Skin epidermis (tissue), 12 donors: Measurements from ENCODE around the gene CEP85.
A peak's percentile ranks its signal among the peaks of the same experiment; 100 is the strongest.
"Not testable (repeated sequence)": the region's sequence is repeated elsewhere in the genome, so short reads cannot be mapped to it uniquely, and the experiment has no call there.

Experiments
- H3K27ac ChIP-seq, 21 experiments: fragments of 200-600 bp; sonication (generic) in 11 of 21; one replicate each; pipeline ENCODE4 v1.5.0; 2020; ENCODE audit warnings: mild to moderate bottlenecking in 3 of 21, inconsistent platforms in 2 of 21, moderate library complexity in 2 of 21
- H3K4me3 ChIP-seq, 7 experiments: fragments of 200-600 bp; sonication (generic) in 2 of 7; one replicate each; pipeline ENCODE4 v1.5.0; 2020; ENCODE audit warnings: inconsistent platforms in 2 of 7, mild to moderate bottlenecking in 2 of 7, moderate library complexity in 1 of 7

Gene CEP85

GRCh38 chr1:26220199-26220912 lies 13.6 kb upstream of the CEP85 start:
- Histone ChIP-seq H3K4me3 (no peak overlapping the region), H3K27ac (no peak overlapping the region)

DNA sequence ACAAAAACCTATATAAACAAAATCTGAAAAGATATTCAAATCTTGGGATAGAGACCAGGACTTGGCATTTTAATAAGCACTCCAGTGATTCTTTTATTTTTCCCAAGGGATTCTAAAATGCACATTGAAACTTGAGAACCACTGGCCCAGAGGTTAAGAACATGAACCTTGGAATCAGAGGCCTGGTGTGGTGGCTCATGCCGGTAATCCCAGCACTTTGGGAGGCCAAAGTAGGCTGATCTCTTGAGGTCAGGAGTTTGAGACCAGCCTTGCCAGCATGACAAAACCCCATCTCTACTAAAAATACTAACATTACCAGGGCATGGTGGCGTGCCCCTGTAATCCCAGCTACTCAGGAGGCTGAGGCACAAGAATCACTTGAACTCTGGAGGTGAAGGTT lies 12.9 kb upstream of the CEP85 start:
- Histone ChIP-seq H3K27ac (no peak overlapping the region), H3K4me3 (no peak overlapping the region)

- H3K27ac ChIP-seq = no peak overlapping the region
- H3K4me3 ChIP-seq = no peak overlapping the region
Observed at GRCh38 chr1:26224606-26225005, 9.4 kb upstream of the CEP85 start.

GRCh38 chr1:26225033-26225831 lies 8.8 kb upstream of the CEP85 start:
- Histone ChIP-seq H3K4me3 (peak overlapping the region; percentile 9 to 31 (median 23)), H3K27ac (no peak overlapping the region)

DNA sequence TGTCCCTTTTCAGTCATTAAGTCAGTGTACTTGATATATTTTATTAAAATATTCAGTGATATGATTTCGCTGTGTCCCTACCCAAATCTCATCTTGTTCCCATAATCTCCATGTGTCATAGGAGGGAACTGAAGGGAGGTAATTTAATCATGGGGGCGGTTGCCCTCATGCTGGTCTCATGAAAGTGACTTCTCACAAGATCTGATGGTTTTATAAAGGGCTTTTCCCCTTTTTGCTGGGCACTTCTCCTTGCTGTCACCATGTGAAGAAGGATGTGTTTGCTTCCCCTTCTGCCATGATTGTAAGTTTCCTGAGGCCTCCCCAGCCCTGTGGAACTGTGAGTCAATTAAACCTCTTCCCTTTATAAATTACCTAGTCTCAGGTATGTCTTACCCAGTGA lies 3.3 kb upstream of the CEP85 start:
- not testable (repeated sequence) for H3K4me3 ChIP-seq, H3K27ac ChIP-seq

GRCh38 chr1:26234644-26235370 lies 807 bp downstream of the CEP85 start:
- Histone ChIP-seq H3K27ac (peak overlapping the region; percentile 16 to 92 (median 84)), H3K4me3 (peak overlapping the region; percentile 46 to 83 (median 71))

- Histone ChIP-seq H3K27ac (no peak overlapping the region), H3K4me3 (no peak overlapping the region)
Observed at GRCh38 chr1:26237230-26237966, 3.4 kb downstream of the CEP85 start.

GRCh38 chr1:26239936-26240335 lies 5.9 kb downstream of the CEP85 start:
- H3K4me3 ChIP-seq = no peak overlapping the region

DNA sequence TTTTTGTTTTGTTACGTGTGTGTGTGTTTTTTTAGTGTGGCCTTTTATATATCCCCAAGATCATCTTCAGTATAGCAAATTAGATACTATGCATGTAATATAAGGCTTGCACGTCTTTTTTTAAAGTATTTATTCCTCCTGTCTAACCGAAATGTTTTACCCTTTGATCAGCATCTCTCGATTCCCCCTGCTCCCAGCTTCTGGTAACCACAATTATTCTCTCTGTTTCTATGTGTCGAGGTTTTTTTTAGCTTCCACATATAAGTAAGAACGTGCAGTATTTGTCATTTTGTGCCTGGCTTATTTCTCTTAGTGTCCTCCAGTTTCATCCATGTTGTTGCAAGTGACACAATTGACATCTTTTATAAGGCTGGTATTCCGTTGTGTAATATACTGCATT lies 18.7 kb downstream of the CEP85 start:
- no peak overlapping the region for H3K27ac ChIP-seq
- no peak overlapping the region for H3K4me3 ChIP-seq

More at GRCh38 chr1:26239936-26240335, 5.9 kb downstream of the CEP85 start:
- no peak overlapping the region for H3K27ac ChIP-seq

DNA sequence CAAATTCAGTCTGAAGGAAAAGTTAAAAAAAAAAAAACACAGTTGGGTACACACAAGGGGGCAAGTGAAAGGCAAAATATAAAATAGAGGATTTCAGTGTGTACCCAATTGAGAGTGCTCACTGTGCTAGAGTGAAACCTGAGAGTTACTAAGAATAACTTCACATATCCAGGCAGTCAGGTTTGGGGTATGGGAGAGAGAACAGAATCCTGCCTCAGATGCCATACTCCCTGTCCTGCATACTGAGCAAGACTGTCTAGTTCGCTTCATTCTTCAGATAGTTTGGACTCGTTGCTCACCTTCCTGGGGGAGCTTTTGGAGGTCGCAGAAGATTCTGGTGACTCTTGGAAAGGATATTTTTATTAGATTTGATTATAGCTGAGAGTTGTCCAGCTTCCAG lies 20.4 kb downstream of the CEP85 start:
- H3K4me3 ChIP-seq = no peak overlapping the region
- H3K27ac ChIP-seq = no peak overlapping the region

DNA sequence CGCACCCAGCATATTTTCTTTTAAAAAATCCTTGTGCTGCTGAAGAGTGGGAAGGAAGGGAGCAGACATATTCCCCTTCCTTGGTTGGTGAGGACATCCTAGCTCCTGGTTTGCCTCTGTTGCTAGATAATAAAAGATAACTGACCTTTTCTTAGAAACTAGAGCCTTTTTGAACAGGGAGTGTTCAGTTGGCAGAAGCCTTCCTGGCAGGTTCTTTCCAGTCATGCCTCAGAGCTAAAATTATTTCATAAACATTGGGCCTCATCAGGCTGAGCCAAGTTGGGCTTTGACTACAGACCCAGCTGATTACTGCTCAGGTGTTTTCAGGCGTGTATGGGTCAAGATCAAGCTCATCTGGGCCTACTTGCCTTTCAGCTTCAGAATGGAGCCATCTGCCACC lies 23.2 kb downstream of the CEP85 start:
- H3K27ac ChIP-seq = peak overlapping the region in 1 of 21 experiments; percentile 14
- no peak overlapping the region for H3K4me3 ChIP-seq

GRCh38 chr1:26259005-26259404 lies 25.0 kb downstream of the CEP85 start:
- Histone ChIP-seq H3K4me3 (no peak overlapping the region), H3K27ac (peak overlapping the region in 3 of 21 experiments; percentile 8 to 51 (median 15))

GRCh38 chr1:26259578-26259977 lies 25.6 kb downstream of the CEP85 start:
- H3K4me3 ChIP-seq = no peak overlapping the region
- H3K27ac ChIP-seq = peak overlapping the region in 3 of 21 experiments; percentile 8 to 51 (median 15)

DNA sequence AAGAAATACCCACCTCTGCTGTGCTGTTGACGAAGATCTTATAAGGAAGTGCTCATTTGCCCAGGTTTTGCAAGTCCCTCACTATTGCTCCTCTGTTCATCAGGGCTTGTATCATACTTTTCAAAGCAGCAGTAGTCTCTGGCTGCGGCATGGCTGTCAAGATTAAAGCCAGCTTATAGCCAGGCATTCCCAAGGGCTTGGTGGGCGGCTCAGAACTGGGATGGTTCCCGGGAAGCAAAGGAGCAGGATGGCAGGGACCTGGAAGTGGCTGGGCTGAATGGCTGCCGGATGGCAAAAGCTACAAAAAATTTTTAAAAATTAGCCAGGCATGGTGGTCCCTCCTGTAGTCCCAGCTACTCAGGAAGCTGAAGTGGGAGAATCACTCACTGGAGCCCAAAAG lies 29.2 kb downstream of the CEP85 start:
- no peak overlapping the region for H3K27ac ChIP-seq
- no peak overlapping the region for H3K4me3 ChIP-seq

DNA sequence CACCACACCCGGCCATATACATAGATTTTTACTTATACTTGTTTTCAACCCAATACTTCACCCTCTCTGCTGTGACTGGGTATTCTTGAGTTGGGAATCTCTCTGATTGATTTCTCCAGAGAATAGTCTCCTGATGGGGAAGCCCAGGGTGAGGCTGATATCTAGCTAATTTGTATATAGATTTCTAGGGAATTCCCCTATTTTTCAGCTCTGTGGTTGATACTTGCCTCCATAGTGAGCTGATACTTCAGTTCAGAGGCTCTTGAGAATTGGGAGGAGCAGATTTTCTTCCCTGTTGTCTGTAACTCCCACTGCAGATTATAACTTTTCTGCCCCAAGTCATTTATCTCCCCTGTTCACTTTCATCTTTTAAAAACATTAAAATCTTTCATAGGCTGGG lies 31.4 kb downstream of the CEP85 start:
- no peak overlapping the region for H3K27ac ChIP-seq
- H3K4me3 ChIP-seq = no peak overlapping the region

- Histone ChIP-seq H3K27ac (no peak overlapping the region), H3K4me3 (no peak overlapping the region)
Observed at GRCh38 chr1:26268290-26269197, 34.5 kb downstream of the CEP85 start.

DNA sequence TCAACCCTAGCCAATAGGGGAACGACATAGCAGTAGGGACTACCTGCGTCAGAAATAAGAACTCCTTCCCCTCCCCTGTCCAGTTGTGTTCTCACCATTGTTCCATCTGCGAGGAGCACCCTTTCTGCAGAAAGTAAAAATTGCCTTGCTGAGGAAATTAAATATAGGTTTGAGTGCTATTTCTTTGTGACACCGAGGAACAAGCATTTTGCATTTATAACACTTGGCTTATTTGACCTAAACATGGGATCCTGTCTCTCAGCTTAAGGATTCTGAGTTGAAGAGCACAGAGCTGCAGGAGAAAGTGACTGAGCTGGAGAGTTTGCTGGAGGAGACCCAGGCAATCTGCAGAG lies 35.2 kb downstream of the CEP85 start:
- H3K4me3 ChIP-seq = no peak overlapping the region
- no peak overlapping the region for H3K27ac ChIP-seq

- H3K4me3 ChIP-seq = no peak overlapping the region
- H3K27ac ChIP-seq = peak overlapping the region in 20 of 21 experiments; percentile 80 to 98 (median 96)
Observed at GRCh38 chr1:26274801-26275425, 40.9 kb downstream of the CEP85 start.
